Lung (tissue), 12 donors: ENCODE results near the gene KIF1C. TPM values are rescaled to one million over a fixed set of nuclear protein-coding genes. Genes with fewer than 3 reads are reported as not detected.

Experiments used
- ATAC-seq: fragments of 200-7000 bp; cut with Tn5 transposase; one replicate; pipeline ENCODE4 v1.9.1; 2020; ENCODE audit warnings: moderate number of reproducible peaks; ENCODE audit not compliant: insufficient read depth, low FRiP score
- DNase-seq, 3 donors: peaks; one replicate each; pipeline ENCODE4 v3.0.0-alpha.2; 2013 to 2017
- H3K27ac ChIP-seq, 2 donors: one replicate each; pipeline ENCODE4 v1.5.1; 2013; ENCODE audit warnings: mild to moderate bottlenecking in 2 of 2, moderate library complexity in 2 of 2, control low read depth in 1 of 2, inconsistent platforms in 1 of 2, low read depth in 1 of 2, low read length in 1 of 2
- H3K27me3 ChIP-seq, 3 donors: one replicate each; pipeline ENCODE4 v1.5.1; 2013; ENCODE audit warnings: low read length in 2 of 3; ENCODE audit not compliant: control insufficient read depth in 3 of 3, insufficient read depth in 3 of 3
- H3K36me3 ChIP-seq, 4 donors: one replicate each; pipeline ENCODE4 v1.5.1; 2013; ENCODE audit warnings: low read length in 4 of 4, mild to moderate bottlenecking in 1 of 4, moderate library complexity in 1 of 4; ENCODE audit not compliant: control insufficient read depth in 4 of 4, insufficient read depth in 4 of 4
- H3K4me1 ChIP-seq, 5 donors: one replicate each; pipeline ENCODE4 v1.5.1; 2013; ENCODE audit warnings: low read length in 5 of 5, mild to moderate bottlenecking in 2 of 5, moderate library complexity in 1 of 5; ENCODE audit not compliant: control insufficient read depth in 5 of 5, insufficient read depth in 5 of 5
- H3K4me3 ChIP-seq: one replicate; pipeline ENCODE4 v1.5.1; 2013; ENCODE audit warnings: mild to moderate bottlenecking, control low read depth, moderate library complexity
- H3K9ac ChIP-seq, 2 donors: one replicate each; pipeline ENCODE4 v1.5.1; 2013; ENCODE audit warnings: low read length in 2 of 2, control low read depth in 1 of 2; ENCODE audit not compliant: insufficient read depth in 1 of 2
- H3K9me3 ChIP-seq, 4 donors: one replicate each; pipeline ENCODE4 v1.5.1; 2013; ENCODE audit warnings: low read length in 3 of 4, mild to moderate bottlenecking in 1 of 4, moderate library complexity in 1 of 4; ENCODE audit not compliant: control insufficient read depth in 4 of 4, insufficient read depth in 3 of 4
- WGBS, 2 donors: extraction: QIAGEN DNeasy Blood & Tissue Kit; methylation state at CpG; one replicate each; pipeline ENCODE4 v1.1.7; 2013; 5-methylcytosine and 5-hydroxymethylcytosine counted together
- polyA plus RNA-seq, 2 donors: library from polyadenylated mRNA; stranded (reverse); fragments of 200-250 nt; gene quantifications; one replicate each; pipeline ENCODE4 v1.2.1, GENCODE V29; 2013
- total RNA-seq, 2 donors: library from RNA; depleted of rRNA in 1 of 2; stranded (reverse); fragments of >200 nt in 1 of 2; gene quantifications; one replicate each; pipeline ENCODE4 v1.2.1, GENCODE V29; 2014 to 2021
- TF ChIP-seq, protein P1 (sequence below): IDR thresholded peaks from 2 replicates; pipeline ENCODE4 v1.5.1; 2012; ENCODE audit warnings: mild to moderate bottlenecking; ENCODE audit errors: control extremely low read depth, extremely low read depth
- donor health status: control.
- donor health status: control.
- donor health status: Bipolar disorder and iron deficiency.
- donor health status: healthy.
- donor health status: DM: yes; HTN: yes; CAD: no.

The KIF1C gene
- total and polyA plus RNA-seq, 4 donors: 48.0 to 190 (median 75.8) TPM

DNA sequence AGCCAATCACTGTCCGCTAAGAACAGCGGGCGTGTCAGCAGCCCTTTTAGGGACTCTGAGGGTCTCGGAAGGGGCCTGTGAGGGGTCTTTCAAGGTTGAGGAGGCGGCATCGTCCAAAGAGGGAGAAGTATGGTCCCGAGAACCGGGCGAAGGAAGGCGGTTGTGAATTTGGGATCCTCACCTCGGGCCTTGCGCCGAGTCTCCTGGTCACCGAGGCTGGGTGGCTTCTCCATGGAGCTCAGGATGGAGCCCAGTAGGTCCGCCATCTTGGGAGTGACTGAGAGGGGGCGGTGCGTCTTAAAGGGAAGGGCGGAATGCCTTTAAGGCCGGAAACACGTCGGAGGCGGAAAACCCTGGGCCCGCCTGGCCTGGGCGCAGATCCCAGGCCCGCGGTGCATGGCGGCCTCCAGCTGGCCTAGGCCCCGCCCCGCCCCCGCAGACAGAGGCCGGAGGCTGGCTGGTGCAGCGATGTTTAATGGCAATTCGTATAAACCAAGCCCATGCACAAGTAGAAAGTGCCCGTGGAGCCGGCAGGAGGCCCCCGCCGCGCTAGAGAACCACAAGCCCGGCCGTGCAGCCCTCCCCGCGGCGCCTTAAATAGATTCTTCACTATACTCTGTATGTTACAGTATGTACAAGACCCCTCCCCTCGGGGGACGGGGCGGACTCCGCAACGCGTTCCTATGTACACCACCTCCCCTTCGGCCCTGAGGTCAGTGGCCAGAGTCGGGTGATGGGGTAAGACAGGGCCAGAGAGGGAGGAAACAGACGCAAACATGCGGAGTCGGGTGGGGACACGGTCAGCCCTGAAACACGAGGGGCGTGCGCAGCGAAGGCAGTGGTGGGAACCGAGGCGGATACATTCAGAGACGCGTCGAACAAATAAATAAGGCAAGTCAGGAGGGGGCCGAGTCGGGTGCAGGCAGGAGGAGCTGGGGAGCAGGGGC, 29.9 kb upstream of the KIF1C start, which contains the start of gene SPAG7:
SPAG7 (minus strand) TSS at position 279 of the 947 bp plus-strand sequence; CDS start at position 266, 13 bp downstream.
- Histone ChIP-seq H3K36me3 (peaks cover 4 to 26% (median 15%) of the 10 kb centered on the region in 4 donors), H3K4me3 (peak within 1 kb of the TSS; percentile 79), H3K27ac (peak within 1 kb of the TSS; percentile 94 to 95), H3K9ac (peak within 1 kb of the TSS; percentile 63 to 94), H3K4me1 (peaks cover 4 to 21% (median 9%) of the 10 kb centered on the region in 5 donors), H3K27me3 (no peaks in the 10 kb centered on the region), H3K9me3 (no peaks in the 10 kb centered on the region)
- DNase-seq (peak; percentile 98 to 99 (median 98)), ATAC-seq (peak; percentile 76)
- TF ChIP-seq, protein P1, sequence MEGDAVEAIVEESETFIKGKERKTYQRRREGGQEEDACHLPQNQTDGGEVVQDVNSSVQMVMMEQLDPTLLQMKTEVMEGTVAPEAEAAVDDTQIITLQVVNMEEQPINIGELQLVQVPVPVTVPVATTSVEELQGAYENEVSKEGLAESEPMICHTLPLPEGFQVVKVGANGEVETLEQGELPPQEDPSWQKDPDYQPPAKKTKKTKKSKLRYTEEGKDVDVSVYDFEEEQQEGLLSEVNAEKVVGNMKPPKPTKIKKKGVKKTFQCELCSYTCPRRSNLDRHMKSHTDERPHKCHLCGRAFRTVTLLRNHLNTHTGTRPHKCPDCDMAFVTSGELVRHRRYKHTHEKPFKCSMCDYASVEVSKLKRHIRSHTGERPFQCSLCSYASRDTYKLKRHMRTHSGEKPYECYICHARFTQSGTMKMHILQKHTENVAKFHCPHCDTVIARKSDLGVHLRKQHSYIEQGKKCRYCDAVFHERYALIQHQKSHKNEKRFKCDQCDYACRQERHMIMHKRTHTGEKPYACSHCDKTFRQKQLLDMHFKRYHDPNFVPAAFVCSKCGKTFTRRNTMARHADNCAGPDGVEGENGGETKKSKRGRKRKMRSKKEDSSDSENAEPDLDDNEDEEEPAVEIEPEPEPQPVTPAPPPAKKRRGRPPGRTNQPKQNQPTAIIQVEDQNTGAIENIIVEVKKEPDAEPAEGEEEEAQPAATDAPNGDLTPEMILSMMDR: no peak
- WGBS, 2 donors: 1% methylated on average over 60 to 66 of the region's 66 CpGs

DNA sequence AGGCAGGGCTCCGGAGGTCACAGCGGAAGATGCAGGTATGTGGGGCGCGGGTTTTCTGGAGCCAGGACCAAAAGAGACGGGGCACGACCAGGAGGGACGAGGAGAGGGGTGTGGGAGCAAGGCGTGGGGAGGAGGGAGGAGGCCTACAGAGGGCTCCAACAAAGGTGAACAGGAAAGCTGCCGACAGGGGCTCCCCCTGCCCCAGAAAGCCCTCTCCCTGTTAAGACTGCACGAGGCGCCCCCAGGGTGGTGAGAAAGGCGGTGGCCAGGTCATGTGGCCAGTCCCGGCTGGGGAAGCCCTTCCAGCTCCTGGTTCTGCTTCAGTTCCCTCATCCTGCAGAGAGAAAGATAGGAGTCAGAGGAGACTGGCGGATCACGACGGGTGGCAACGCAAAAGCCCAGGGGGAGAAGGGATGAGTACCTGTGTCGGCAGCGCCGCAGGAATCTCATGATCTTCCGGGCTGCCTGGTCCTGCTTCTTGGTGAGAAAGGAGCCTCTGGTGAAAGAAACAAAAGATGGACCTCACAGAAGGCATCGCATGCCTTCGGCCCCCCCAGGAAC, 29.2 kb upstream of the KIF1C start:
- no peak for ATAC-seq
- WGBS, 2 donors: 38 to 58% methylated on average over 20 to 23 of the region's 23 CpGs
- Histone ChIP-seq H3K36me3 (peaks cover 4 to 33% (median 15%) of the 10 kb centered on the region in 4 donors), H3K27me3 (no peaks in the 10 kb centered on the region), H3K9ac (peak overlapping the region; percentile 25 to 42), H3K4me1 (peaks cover 4 to 21% (median 10%) of the 10 kb centered on the region in 5 donors), H3K27ac (peak overlapping the region; percentile 76 to 93), H3K9me3 (no peaks in the 10 kb centered on the region), H3K4me3 (peak overlapping the region; percentile 52)
- TF ChIP-seq, protein P1: no peak
- DNase-seq: peak in 2 of 3 donors; percentile 18 to 24

DNA sequence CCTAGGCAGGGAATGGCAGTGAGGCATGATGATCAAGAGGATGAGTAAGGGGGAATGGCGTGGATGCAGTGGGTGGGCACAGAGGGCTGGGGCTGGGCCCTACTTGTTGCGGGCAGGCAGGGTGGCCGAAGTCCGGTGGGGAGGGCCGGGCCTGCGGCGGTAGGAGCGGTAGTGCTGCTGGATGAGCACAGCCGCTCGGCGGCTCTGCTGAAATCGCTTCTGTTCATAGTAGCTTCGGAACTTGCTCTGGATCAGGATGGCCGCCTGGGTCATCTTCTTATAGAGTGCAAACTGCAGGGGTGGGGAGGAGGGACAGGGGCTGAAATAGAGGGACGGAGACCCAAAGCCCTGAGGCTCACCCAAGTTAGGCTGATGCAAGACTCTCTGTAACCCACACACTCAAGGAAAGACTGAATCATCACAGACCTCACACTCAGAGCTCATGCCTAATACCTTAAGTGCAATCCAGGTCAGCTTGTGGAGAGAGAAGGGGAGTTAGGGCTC, 28.7 kb upstream of the KIF1C start:
- TF ChIP-seq, protein P1: no peak
- Histone ChIP-seq H3K4me3 (no peak overlapping the region), H3K27me3 (no peaks in the 10 kb centered on the region), H3K27ac (peak overlapping the region; percentile 76 to 93), H3K9ac (no peak overlapping the region), H3K4me1 (peaks cover 4 to 21% (median 11%) of the 10 kb centered on the region in 5 donors), H3K9me3 (no peaks in the 10 kb centered on the region), H3K36me3 (peaks cover 4 to 36% (median 16%) of the 10 kb centered on the region in 4 donors)
- ATAC-seq (no peak), DNase-seq (no peak)
- WGBS, 2 donors: 78 to 80% methylated on average over 15 of the region's 15 CpGs
